GM20000 (cell line): ENCODE data around the gene JPH2.

Source experiments
- DNase-seq: peaks from one replicate; pipeline ENCODE4 v3.0.0; 2012; ENCODE audit warnings: low spot score
- TF ChIP-seq, protein P1 (sequence below): IDR thresholded peaks from 2 replicates; pipeline ENCODE4 v1.5.1; 2012; ENCODE audit warnings: mild to moderate bottlenecking, control low read depth; ENCODE audit errors: extremely low read depth, missing control alignments

The JPH2 gene

DNA sequence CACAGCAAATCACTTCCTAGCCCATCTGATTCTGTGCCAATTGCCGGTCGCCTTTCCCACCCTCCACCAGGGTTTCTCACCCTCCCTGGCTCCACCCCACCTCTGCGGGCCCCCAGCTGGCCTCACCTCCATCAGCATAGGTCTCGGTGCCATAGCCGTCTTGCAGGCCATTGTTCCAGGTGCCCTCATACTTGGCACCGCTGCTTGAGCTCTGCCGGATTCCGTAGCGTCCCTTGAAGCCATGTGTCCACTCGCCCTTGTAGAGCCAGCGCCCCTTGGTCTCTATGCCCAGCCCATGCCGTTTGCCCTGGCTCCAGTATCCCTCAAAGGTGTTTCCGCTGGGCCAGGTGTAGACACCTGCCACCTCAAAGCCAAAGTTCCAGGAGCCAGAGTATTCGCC, 787 bp downstream of the JPH2 start:
- no peak for DNase-seq
- TF ChIP-seq, protein P1, sequence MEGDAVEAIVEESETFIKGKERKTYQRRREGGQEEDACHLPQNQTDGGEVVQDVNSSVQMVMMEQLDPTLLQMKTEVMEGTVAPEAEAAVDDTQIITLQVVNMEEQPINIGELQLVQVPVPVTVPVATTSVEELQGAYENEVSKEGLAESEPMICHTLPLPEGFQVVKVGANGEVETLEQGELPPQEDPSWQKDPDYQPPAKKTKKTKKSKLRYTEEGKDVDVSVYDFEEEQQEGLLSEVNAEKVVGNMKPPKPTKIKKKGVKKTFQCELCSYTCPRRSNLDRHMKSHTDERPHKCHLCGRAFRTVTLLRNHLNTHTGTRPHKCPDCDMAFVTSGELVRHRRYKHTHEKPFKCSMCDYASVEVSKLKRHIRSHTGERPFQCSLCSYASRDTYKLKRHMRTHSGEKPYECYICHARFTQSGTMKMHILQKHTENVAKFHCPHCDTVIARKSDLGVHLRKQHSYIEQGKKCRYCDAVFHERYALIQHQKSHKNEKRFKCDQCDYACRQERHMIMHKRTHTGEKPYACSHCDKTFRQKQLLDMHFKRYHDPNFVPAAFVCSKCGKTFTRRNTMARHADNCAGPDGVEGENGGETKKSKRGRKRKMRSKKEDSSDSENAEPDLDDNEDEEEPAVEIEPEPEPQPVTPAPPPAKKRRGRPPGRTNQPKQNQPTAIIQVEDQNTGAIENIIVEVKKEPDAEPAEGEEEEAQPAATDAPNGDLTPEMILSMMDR: no peak

DNA sequence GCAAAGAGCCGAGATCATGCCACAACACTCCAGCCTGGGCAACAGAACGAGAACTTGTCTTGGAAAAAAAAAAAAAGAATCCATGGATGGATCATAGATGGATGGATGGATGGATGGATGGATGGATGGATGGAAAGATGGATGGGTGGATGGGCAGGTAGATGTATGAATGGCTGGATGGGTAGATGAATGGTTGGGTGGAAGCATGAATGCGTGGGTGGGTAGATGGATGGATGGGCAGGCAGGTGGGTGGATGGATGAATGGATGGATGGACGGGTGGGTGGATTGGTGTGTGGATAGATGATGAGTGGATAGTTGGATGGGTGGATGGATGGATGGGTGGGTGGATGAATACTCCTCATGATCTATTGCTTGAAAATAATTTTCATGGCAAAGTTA, 1.4 kb downstream of the JPH2 start:
- DNase-seq: no peak
- TF ChIP-seq, protein P1: no peak

DNA sequence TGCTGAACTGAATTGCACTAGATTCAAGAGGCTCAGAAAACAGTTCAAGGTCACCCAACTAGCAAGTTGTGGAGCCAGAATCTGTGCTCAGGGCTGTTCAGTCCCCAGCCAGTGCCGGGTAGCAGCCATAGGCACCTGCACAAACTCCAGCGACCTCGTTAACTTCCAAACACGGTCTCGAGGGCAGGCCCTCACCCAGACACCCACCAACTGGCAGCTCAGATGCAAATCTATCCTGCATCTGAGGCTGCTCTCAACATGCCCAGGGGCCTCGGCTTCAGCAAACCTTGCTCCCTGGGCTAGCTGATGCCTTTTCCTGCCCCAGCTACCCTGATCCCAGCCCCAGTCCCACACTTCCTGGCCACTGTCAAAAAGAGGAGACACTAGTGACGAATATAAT, 3.7 kb downstream of the JPH2 start:
- no peak for DNase-seq
- TF ChIP-seq, protein P1: no peak

DNA sequence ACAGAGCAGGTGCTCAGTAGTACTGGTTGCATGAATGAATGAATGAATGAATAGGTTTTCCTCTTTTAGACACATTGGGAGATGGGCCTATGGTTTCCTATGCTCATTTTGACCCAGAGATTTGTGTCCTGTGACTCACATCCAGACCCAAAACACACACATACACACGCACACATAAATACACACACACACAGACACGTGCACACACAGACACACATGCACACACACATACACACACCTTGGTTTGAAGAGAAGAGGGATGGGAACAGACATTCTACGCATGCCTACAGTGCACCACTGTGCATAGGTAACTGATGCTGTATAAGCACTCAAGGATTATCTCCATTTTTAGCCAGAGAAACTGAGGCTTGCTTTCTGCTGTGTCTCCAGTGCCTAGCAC, 4.1 kb downstream of the JPH2 start:
- TF ChIP-seq, protein P1: no peak

DNA sequence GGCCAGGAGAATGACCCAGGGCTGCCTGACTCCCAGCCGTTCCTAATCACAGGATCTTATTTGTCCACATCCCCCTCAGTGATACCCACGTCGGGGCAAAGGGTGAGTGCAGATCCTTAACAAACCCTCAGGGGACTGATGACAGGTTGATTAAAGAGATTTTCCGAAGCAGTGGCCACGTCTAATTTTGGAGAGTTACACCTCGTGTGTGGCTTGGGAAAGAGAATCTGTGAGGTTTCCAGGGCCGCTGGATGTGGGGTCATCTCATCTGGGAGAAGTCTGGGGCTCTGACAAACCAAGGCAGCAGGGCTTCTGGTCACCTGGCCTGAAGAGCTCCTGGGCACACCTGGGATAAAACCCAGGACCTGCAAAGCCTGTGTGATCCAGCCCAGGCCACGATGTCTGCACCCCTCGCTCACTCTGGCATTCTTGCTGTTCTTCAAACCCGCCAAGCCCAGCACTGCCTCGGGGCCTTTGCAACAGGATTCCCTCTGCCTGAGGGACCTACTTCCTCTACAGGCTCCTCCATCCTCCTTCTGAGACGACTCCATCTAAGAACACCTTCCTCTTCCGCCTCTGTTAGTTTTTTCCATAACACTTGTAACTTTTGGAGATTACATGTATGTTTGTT, 4.7 kb downstream of the JPH2 start:
- DNase-seq: no peak
- TF ChIP-seq, protein P1: no peak

More for the DNA sequence above, 4.1 kb downstream of the JPH2 start:
- DNase-seq: no peak

DNA sequence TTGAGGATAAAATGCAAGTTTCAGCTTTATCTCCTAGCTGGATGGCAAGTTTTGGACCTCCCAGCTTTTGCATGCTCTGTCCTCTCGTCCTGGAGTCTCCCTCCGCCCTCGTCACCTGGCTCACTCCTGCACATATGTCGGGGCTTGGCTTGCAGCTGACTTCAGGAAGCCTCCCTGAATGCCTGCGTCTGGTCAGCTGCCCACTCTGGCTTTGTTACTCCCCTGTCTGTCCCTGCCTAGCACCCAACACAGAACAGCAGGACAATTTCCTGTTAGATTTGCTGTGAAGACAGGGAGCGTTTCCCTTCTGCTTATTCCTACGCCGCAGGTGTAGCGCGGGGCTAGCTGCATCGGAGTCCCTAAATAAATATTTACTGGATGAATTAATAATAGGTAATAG, 5.4 kb downstream of the JPH2 start:
- no peak for DNase-seq
- TF ChIP-seq, protein P1: no peak

DNA sequence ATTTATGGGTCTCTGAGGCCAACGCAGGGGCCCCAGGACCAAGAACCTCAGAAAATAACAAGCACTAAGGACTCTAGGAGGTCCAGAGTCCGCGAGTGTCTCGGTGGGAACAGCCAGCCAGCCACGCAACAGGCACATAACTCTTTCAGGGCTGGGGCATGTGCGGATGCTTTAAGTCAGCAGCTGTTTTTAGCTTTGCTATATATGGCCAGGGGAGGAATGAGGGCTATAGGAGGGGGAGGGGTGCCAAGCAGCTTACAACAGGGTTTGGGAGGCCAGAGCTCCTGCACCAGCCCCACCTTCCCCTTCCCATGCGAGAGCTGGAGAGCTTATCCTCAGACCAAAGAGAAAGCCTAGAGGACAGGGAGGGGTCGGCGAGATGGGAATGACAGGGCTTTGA, 6.2 kb downstream of the JPH2 start:
- TF ChIP-seq, protein P1: no peak
- DNase-seq: no peak
